ENCODE data around the gene CLMN. TPM values are rescaled to one million over a fixed set of nuclear protein-coding genes. Genes with fewer than 3 reads are reported as not detected.

CLMN gene
- total and polyA plus RNA-seq, 5 donors from 2014 or later: 0.17 to 0.90 TPM; not detected in 3

DNA sequence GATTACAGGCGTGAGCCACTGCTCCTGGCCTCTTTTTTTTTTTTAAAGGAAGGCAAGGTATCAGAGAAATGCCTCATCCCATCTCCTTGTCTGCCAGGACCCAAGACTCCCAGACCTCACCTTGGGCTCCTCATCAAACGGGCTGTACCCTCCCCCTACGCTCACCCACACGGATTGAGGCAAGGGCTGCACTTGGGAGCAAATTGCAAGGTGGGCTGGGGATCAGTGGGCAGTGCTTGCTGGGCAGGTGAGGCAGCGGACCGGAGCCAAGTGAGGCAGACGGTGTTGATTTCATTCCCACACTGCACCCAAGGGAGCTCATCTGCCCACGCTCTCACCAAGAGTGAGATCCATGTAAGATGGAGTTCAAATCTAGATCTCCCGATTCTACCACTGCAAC, 121.4 kb downstream of the CLMN start:
- Mint-ChIP-seq H3K9me3 (no peaks in the 10 kb centered on the region), H3K36me3 (no peaks in the 10 kb centered on the region), H3K27ac (no peak overlapping the region), H3K4me1 (no peaks in the 10 kb centered on the region), H3K27me3 (peaks cover 11% of the 10 kb centered on the region), H3K4me3 (no peak overlapping the region)
- Histone ChIP-seq H3K4me3 (ENCODE audit: low read depth, low read length) (no peak overlapping the region), H3K27me3 (ENCODE audit: control insufficient read depth, insufficient read depth, low read length) (no peaks in the 10 kb centered on the region), H3K9me3 (ENCODE audit: control insufficient read depth in 2 of 2, low read length in 2 of 2) (no peaks in the 10 kb centered on the region), H3K36me3 (ENCODE audit: control insufficient read depth, insufficient read depth, low read length) (no peaks in the 10 kb centered on the region), H3K4me1 (ENCODE audit: control insufficient read depth, insufficient read depth, low read length, poor library complexity, severe bottlenecking) (no peaks in the 10 kb centered on the region), H3K27ac (ENCODE audit: insufficient read depth, low read length, poor library complexity, severe bottlenecking) (no peak overlapping the region)
- ATAC-seq (ENCODE audit: low read depth in 2 of 2) (no peak), DNase-seq (no peak)

DNA sequence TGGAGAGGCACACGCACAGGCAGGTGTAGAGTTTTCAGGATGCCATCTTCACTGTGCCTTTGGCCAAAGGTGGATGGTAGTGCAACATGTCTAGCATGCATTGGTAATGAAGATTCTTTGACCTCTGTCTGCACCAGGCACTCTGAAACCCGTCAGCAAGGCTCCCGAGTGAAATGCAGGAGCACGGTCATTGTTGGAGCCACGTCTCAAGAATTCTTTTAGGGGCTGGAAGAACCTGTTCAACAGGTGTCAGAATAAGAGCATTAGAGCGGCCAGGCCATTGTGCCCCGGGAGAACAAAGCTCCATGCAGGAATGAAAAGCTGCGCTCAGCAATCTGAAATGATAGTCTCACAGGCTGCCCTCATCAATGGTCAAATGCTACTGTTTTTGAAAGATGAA, 122.2 kb downstream of the CLMN start:
- no peaks in the 10 kb centered on the region for H3K27me3 ChIP-seq (ENCODE audit: control insufficient read depth, insufficient read depth, low read length)
- Mint-ChIP-seq H3K27me3 (peaks cover 11% of the 10 kb centered on the region), H3K27ac (no peak overlapping the region), H3K36me3 (no peaks in the 10 kb centered on the region), H3K9me3 (no peaks in the 10 kb centered on the region), H3K4me3 (no peak overlapping the region), H3K4me1 (no peaks in the 10 kb centered on the region)
- H3K4me3 ChIP-seq (ENCODE audit: low read depth, low read length): no peak overlapping the region
- no peak overlapping the region for H3K27ac ChIP-seq (ENCODE audit: insufficient read depth, low read length, poor library complexity, severe bottlenecking)
- H3K4me1 ChIP-seq (ENCODE audit: control insufficient read depth, insufficient read depth, low read length, poor library complexity, severe bottlenecking): no peaks in the 10 kb centered on the region
- no peaks in the 10 kb centered on the region for H3K9me3 ChIP-seq (ENCODE audit: control insufficient read depth in 2 of 2, low read length in 2 of 2)
- no peak for DNase-seq
- ATAC-seq (ENCODE audit: low read depth in 2 of 2): no peak
- H3K36me3 ChIP-seq (ENCODE audit: control insufficient read depth, insufficient read depth, low read length): no peaks in the 10 kb centered on the region

DNA sequence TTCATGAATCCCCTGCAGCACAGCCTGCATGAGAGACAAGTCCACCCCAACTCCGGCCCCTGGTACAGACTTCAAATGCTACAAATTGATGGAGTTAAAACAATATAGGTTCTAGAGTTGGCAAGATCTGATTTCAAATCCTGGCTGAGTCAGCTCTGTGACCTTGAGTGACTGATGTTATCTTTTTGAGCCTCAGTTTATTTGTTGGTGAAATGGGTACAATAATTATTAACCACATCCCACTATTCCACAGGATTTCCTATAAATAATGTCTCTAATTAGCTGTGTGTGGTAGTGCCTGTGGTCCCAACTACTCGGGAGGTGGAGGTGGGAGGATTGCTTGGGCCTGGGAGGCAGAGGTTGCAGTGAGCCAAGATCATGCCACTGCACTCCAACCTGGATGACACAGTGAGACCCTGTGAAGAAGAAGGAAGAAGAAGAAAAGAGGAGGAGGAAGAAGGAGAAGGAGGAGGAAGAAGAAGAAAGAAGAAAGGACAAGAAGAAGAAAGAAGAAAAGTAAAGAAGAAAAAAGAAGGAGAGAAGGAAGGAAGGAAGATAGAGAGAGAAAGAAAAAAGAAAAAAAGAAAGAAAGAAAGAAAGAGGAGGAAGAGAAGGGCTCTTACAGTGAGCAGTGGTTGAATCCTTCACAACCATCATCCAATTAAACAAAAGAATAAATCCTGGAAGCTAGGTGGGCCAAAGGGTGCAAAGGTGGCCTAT, 122.7 kb downstream of the CLMN start:
- Mint-ChIP-seq H3K9me3 (no peaks in the 10 kb centered on the region), H3K27me3 (peaks cover 11% of the 10 kb centered on the region), H3K27ac (no peak overlapping the region), H3K4me3 (no peak overlapping the region), H3K36me3 (no peaks in the 10 kb centered on the region), H3K4me1 (no peaks in the 10 kb centered on the region)
- no peaks in the 10 kb centered on the region for H3K27me3 ChIP-seq (ENCODE audit: control insufficient read depth, insufficient read depth, low read length)
- H3K36me3 ChIP-seq (ENCODE audit: control insufficient read depth, insufficient read depth, low read length): no peaks in the 10 kb centered on the region
- H3K9me3 ChIP-seq (ENCODE audit: control insufficient read depth in 2 of 2, low read length in 2 of 2): no peaks in the 10 kb centered on the region
- no peak for ATAC-seq (ENCODE audit: low read depth in 2 of 2)
- H3K4me3 ChIP-seq (ENCODE audit: low read depth, low read length): no peak overlapping the region
- no peaks in the 10 kb centered on the region for H3K4me1 ChIP-seq (ENCODE audit: control insufficient read depth, insufficient read depth, low read length, poor library complexity, severe bottlenecking)
- no peak for DNase-seq
- H3K27ac ChIP-seq (ENCODE audit: insufficient read depth, low read length, poor library complexity, severe bottlenecking): no peak overlapping the region

DNA sequence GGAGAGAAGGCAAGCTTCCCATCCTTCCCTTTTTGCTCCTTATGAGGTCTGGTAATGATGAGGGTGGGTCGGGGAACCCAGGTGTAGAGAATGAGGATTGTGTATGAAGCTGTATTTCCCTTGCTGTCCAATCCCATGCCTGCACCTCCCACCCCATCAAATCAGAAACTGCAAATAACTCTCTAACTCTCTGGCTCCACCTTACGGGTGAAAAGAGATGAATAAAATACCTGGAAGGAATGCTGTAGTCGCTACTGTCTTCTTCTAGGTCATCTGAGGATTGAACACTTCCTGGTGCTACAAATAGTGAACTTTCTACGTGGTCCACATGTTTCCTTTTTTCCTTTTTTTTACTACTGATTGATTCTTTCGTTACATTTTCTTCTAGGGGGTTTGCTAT, 123.4 kb downstream of the CLMN start:
- peak in 1 of 2 donors; percentile 22 for ATAC-seq (ENCODE audit: low read depth in 2 of 2)

DNA sequence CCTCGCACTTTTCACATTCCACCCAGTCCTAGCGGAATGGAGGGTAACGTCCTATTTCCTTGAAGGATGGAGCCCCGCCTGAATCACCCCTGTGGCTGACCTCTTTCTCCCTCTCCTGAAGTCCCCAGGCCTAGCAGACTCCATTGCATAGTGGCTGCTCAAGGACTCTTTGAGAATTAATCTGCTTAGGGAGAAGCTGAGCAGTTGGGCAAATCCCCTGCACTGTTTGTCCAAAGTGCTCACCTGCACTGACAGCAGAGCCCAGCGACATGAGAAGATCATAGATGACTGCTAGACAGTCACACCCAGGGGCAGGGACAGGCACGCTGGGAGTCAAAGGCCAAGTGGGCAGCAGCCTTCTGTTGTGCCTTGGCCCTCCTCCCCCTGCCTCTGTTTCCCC, 124.7 kb downstream of the CLMN start:
- no peak overlapping the region for H3K4me3 ChIP-seq (ENCODE audit: low read depth, low read length)
- Mint-ChIP-seq H3K36me3 (no peaks in the 10 kb centered on the region), H3K9me3 (no peaks in the 10 kb centered on the region), H3K4me1 (no peaks in the 10 kb centered on the region), H3K27ac (no peak overlapping the region), H3K27me3 (peaks cover 14% of the 10 kb centered on the region), H3K4me3 (no peak overlapping the region)
- H3K9me3 ChIP-seq (ENCODE audit: control insufficient read depth in 2 of 2, low read length in 2 of 2): no peaks in the 10 kb centered on the region
- ATAC-seq (ENCODE audit: low read depth in 2 of 2) (no peak), DNase-seq (no peak)
- H3K27me3 ChIP-seq (ENCODE audit: control insufficient read depth, insufficient read depth, low read length): no peaks in the 10 kb centered on the region
- H3K27ac ChIP-seq (ENCODE audit: insufficient read depth, low read length, poor library complexity, severe bottlenecking): no peak overlapping the region
- H3K36me3 ChIP-seq (ENCODE audit: control insufficient read depth, insufficient read depth, low read length): no peaks in the 10 kb centered on the region
- no peaks in the 10 kb centered on the region for H3K4me1 ChIP-seq (ENCODE audit: control insufficient read depth, insufficient read depth, low read length, poor library complexity, severe bottlenecking)

More for the DNA sequence above, 123.4 kb downstream of the CLMN start:
- Mint-ChIP-seq H3K9me3 (no peaks in the 10 kb centered on the region), H3K4me1 (no peaks in the 10 kb centered on the region), H3K27ac (no peak overlapping the region), H3K36me3 (no peaks in the 10 kb centered on the region), H3K4me3 (no peak overlapping the region), H3K27me3 (peaks cover 11% of the 10 kb centered on the region)
- Histone ChIP-seq H3K4me3 (ENCODE audit: low read depth, low read length) (no peak overlapping the region), H3K4me1 (ENCODE audit: control insufficient read depth, insufficient read depth, low read length, poor library complexity, severe bottlenecking) (no peaks in the 10 kb centered on the region), H3K27ac (ENCODE audit: insufficient read depth, low read length, poor library complexity, severe bottlenecking) (no peak overlapping the region), H3K36me3 (ENCODE audit: control insufficient read depth, insufficient read depth, low read length) (no peaks in the 10 kb centered on the region), H3K27me3 (ENCODE audit: control insufficient read depth, insufficient read depth, low read length) (no peaks in the 10 kb centered on the region), H3K9me3 (ENCODE audit: control insufficient read depth in 2 of 2, low read length in 2 of 2) (no peaks in the 10 kb centered on the region)
- peak in 2 of 3 donors; percentile 18 to 39 for DNase-seq

DNA sequence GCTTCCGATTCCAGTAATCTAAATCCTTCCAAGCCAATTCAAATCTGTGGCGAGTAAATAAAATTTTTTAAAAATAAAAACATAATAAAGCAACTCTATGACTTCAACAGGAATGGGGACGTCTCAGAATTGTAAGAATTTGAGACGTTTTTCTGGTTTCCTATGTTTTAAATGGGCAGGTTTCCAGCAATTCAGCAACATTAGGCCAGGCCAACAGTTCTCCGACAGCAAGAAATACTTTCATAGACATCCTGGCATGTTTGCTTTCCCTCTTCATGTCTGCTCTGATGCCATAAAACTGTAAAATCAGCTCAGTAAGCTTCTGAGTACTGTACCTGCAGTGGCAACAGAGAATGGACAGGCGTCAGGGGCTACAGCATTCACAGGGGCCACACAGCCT, 126.6 kb downstream of the CLMN start:
- Mint-ChIP-seq H3K4me3 (no peak overlapping the region), H3K36me3 (no peaks in the 10 kb centered on the region), H3K4me1 (no peaks in the 10 kb centered on the region), H3K27ac (no peak overlapping the region), H3K27me3 (peaks cover 15% of the 10 kb centered on the region), H3K9me3 (peaks cover 0 to 2% (median 0%) of the 10 kb centered on the region in 7 donors)
- DNase-seq: no peak
- no peaks in the 10 kb centered on the region for H3K9me3 ChIP-seq (ENCODE audit: control insufficient read depth in 2 of 2, low read length in 2 of 2)
- no peaks in the 10 kb centered on the region for H3K36me3 ChIP-seq (ENCODE audit: control insufficient read depth, insufficient read depth, low read length)
- H3K27ac ChIP-seq (ENCODE audit: insufficient read depth, low read length, poor library complexity, severe bottlenecking): no peak overlapping the region
- no peak overlapping the region for H3K4me3 ChIP-seq (ENCODE audit: low read depth, low read length)
- ATAC-seq (ENCODE audit: low read depth in 2 of 2): no peak
- H3K4me1 ChIP-seq (ENCODE audit: control insufficient read depth, insufficient read depth, low read length, poor library complexity, severe bottlenecking): no peaks in the 10 kb centered on the region
- H3K27me3 ChIP-seq (ENCODE audit: control insufficient read depth, insufficient read depth, low read length): peaks cover 3% of the 10 kb centered on the region

DNA sequence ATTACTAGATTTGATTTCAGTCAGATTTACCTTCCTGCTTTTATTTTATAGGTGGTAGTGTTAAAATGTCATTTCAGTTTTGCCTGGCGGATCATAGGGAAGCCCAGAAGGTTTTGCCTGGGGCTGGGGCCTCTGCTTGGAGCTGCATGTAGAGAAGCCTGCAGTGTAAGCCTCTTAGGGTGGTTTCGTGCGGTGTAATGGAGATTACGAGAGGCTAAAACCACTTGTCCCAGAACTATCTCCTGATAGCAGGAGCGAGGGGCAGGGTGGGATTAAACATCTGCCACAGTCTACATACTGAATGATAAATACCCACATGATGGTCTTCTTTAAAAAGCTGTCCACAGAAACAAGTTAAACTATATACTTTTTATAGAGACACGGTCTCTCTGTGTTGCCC, 127.4 kb downstream of the CLMN start:
- H3K27me3 Mint-ChIP-seq: peaks cover 15% of the 10 kb centered on the region

More for the DNA sequence above, 127.4 kb downstream of the CLMN start:
- no peaks in the 10 kb centered on the region for H3K36me3 Mint-ChIP-seq
- no peak for DNase-seq
- ATAC-seq (ENCODE audit: low read depth in 2 of 2): no peak
- Histone ChIP-seq H3K4me1 (ENCODE audit: control insufficient read depth, insufficient read depth, low read length, poor library complexity, severe bottlenecking) (no peaks in the 10 kb centered on the region), H3K4me3 (ENCODE audit: low read depth, low read length) (no peak overlapping the region), H3K27ac (ENCODE audit: insufficient read depth, low read length, poor library complexity, severe bottlenecking) (no peak overlapping the region), H3K9me3 (ENCODE audit: control insufficient read depth in 2 of 2, low read length in 2 of 2) (no peaks in the 10 kb centered on the region), H3K27me3 (ENCODE audit: control insufficient read depth, insufficient read depth, low read length) (peaks cover 8% of the 10 kb centered on the region), H3K36me3 (ENCODE audit: control insufficient read depth, insufficient read depth, low read length) (no peaks in the 10 kb centered on the region)
- H3K4me1 Mint-ChIP-seq: no peaks in the 10 kb centered on the region
- H3K4me3 Mint-ChIP-seq: no peak overlapping the region
- no peak overlapping the region for H3K27ac Mint-ChIP-seq
- H3K9me3 Mint-ChIP-seq: peaks cover 0 to 4% (median 0%) of the 10 kb centered on the region in 7 donors

Data from CD4-positive, CD25-positive, alpha-beta regulatory T cell (primary cell).